Stimulated activated CD8-positive, alpha-beta memory T cell treated with anti-CD3 and anti-CD28 coated beads, Interleukin-12 subunit alpha, Interleukin-12 subunit beta, amount 100 ng/mL, for 4 hours (primary cell): ENCODE results near the gene ARL11.

ENCODE experiments used
- DNase-seq: peaks from one replicate; pipeline ENCODE4 v3.0.0-alpha.2; 2020; ENCODE audit warnings: low read depth

ARL11 gene

GRCh38 chr13:49615836-49616675, 12.3 kb upstream of the ARL11 start:
- no peak for DNase-seq

- DNase-seq: no peak
Measured at GRCh38 chr13:49616676-49617065, 11.6 kb upstream of the ARL11 start.

- DNase-seq: no peak
Measured at GRCh38 chr13:49620170-49620621, 8.1 kb upstream of the ARL11 start.

GRCh38 chr13:49622174-49622946, 5.9 kb upstream of the ARL11 start:
- DNase-seq: no peak

GRCh38 chr13:49624229-49624628, 4.1 kb upstream of the ARL11 start:
- DNase-seq: no peak

- no peak for DNase-seq
Measured at GRCh38 chr13:49625392-49626079, 2.8 kb upstream of the ARL11 start.

GRCh38 chr13:49629196-49629938, 1.1 kb downstream of the ARL11 start:
- DNase-seq: no peak

GRCh38 chr13:49629947-49630346, 1.6 kb downstream of the ARL11 start:
- DNase-seq: no peak

- no peak for DNase-seq
Measured at GRCh38 chr13:49630580-49630979, 2.3 kb downstream of the ARL11 start.

- DNase-seq: no peak
Measured at GRCh38 chr13:49632156-49632555, 3.8 kb downstream of the ARL11 start.

GRCh38 chr13:49633710-49634109, 5.4 kb downstream of the ARL11 start:
- DNase-seq: no peak

- no peak for DNase-seq
Measured at GRCh38 chr13:49635599-49636433, 7.5 kb downstream of the ARL11 start.

- no peak for DNase-seq
Measured at GRCh38 chr13:49636705-49637104, 8.4 kb downstream of the ARL11 start.

- no peak for DNase-seq
Measured at GRCh38 chr13:49638030-49638743, 9.9 kb downstream of the ARL11 start.

GRCh38 chr13:49638744-49639072, 10.4 kb downstream of the ARL11 start:
- no peak for DNase-seq

GRCh38 chr13:49641801-49642291, 13.5 kb downstream of the ARL11 start:
- no peak for DNase-seq

GRCh38 chr13:49643035-49643646, 14.8 kb downstream of the ARL11 start:
- DNase-seq: no peak

GRCh38 chr13:49645451-49645850, 17.1 kb downstream of the ARL11 start:
- no peak for DNase-seq

- no peak for DNase-seq
Measured at GRCh38 chr13:49646688-49647087, 18.4 kb downstream of the ARL11 start.
